ENCODE measurements around the gene PTPRB.

PTPRB gene

DNA sequence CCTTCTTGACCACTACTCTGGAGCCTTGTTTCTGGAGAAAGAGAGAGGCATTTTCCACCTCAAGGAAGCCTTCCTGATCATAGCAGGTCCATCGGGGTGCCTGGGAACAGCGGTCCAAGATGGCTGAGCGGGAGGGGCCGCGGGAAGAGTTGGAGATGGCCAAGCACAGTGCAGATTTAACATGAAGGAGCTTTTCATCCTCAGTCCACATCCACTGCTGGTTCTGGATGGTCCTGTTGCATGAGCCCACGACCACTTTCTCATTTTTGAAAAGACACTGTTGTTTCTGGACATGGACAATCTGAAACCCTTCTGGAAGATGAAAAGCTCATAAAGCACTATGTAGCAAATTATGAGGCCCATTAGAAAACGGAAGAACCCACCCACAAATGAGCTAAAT lies 1.5 kb downstream of the PTPRB start:
- H3K27ac ChIP-seq (ENCODE audit: low read length) = no peak overlapping the region

DNA sequence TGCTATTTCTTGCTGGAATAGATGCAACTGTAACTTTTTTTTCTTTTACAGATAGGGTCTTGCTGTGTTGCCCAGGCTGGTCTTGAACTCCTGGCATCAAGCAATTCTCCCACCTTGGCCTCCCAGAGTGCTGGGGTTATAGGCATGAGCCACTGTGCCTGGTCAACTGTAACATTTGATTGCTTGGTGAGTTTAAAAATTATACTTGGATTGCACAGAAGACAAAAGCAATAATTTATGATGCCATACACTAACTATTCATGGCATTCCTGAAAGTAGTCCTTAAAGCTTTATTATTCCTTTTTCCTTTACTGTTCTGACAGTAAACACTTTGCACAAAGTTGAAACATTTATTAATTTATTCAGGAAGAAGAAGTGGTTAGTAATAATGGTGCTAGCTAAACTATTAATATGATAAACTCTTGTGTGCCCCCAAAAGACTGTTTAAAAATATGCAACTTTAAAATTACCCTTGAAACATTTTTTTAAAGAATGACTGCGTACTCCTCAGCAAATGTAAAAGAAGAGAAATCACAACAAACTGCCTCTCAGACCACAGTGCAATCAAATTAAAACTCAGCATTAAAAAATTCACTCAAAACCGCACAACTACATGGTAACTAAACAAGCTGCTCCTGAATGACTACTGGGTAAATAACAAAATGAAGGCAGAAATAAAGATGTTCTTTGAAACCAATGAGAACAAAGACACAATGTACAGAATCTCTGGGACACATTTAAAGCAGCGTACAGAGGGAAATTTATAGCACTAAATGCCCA lies 8.3 kb downstream of the PTPRB start:
- no peak overlapping the region for H3K27ac ChIP-seq (ENCODE audit: low read length)
- ATAC-seq (ENCODE audit: insufficient read depth, low read depth) (no peak), DNase-seq (no peak)
- no peak overlapping the region for H3K4me2 ChIP-seq (ENCODE audit: insufficient read depth, low read length)
- H3K9me3 ChIP-seq (ENCODE audit: insufficient read depth, low read length, severe bottlenecking) = no peaks in the 10 kb centered on the region
- TF ChIP-seq, protein P1, sequence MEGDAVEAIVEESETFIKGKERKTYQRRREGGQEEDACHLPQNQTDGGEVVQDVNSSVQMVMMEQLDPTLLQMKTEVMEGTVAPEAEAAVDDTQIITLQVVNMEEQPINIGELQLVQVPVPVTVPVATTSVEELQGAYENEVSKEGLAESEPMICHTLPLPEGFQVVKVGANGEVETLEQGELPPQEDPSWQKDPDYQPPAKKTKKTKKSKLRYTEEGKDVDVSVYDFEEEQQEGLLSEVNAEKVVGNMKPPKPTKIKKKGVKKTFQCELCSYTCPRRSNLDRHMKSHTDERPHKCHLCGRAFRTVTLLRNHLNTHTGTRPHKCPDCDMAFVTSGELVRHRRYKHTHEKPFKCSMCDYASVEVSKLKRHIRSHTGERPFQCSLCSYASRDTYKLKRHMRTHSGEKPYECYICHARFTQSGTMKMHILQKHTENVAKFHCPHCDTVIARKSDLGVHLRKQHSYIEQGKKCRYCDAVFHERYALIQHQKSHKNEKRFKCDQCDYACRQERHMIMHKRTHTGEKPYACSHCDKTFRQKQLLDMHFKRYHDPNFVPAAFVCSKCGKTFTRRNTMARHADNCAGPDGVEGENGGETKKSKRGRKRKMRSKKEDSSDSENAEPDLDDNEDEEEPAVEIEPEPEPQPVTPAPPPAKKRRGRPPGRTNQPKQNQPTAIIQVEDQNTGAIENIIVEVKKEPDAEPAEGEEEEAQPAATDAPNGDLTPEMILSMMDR (IDR thresholded peaks at IDR 0.05; ENCODE audit: borderline replicate concordance, extremely low read depth, low read length, poor library complexity, severe bottlenecking) = no peak
- TF ChIP-seq EZH2 (IDR thresholded peaks at IDR 0.05; ENCODE audit: borderline replicate concordance, low read depth, low read length, severe bottlenecking) = no peak
- no peaks in the 10 kb centered on the region for H3K79me2 ChIP-seq (ENCODE audit: insufficient read depth, low read length)
- no peaks in the 10 kb centered on the region for H3K36me3 ChIP-seq (ENCODE audit: insufficient read depth, low read length)
- H3K4me1 ChIP-seq (ENCODE audit: insufficient read depth, low read length) = no peaks in the 10 kb centered on the region
- H3K27me3 ChIP-seq (ENCODE audit: insufficient read depth, low read length, poor library complexity) = no peaks in the 10 kb centered on the region
- H3K9ac ChIP-seq (ENCODE audit: low read depth, low read length) = no peak overlapping the region
- no peak overlapping the region for H3K4me3 ChIP-seq (ENCODE audit: low read depth in 1 of 2, low read length in 2 of 2)
- H4K20me1 ChIP-seq (ENCODE audit: insufficient read depth, low read length) = no peaks in the 10 kb centered on the region
- H2AFZ ChIP-seq (ENCODE audit: low read depth, low read length) = no peak overlapping the region

More for the DNA sequence above, 1.5 kb downstream of the PTPRB start:
- Histone ChIP-seq H4K20me1 (ENCODE audit: insufficient read depth, low read length) (no peaks in the 10 kb centered on the region), H3K9ac (ENCODE audit: low read depth, low read length) (no peak overlapping the region), H2AFZ (ENCODE audit: low read depth, low read length) (no peak overlapping the region), H3K4me1 (ENCODE audit: insufficient read depth, low read length) (no peaks in the 10 kb centered on the region), H3K4me2 (ENCODE audit: insufficient read depth, low read length) (no peak overlapping the region), H3K9me3 (ENCODE audit: insufficient read depth, low read length, severe bottlenecking) (no peaks in the 10 kb centered on the region), H3K79me2 (ENCODE audit: insufficient read depth, low read length) (no peaks in the 10 kb centered on the region), H3K36me3 (ENCODE audit: insufficient read depth, low read length) (no peaks in the 10 kb centered on the region), H3K27me3 (ENCODE audit: insufficient read depth, low read length, poor library complexity) (no peaks in the 10 kb centered on the region), H3K4me3 (ENCODE audit: low read depth in 1 of 2, low read length in 2 of 2) (no peak overlapping the region)
- ATAC-seq (ENCODE audit: insufficient read depth, low read depth) = no peak
- DNase-seq = no peak
- TF ChIP-seq EZH2 (IDR thresholded peaks at IDR 0.05; ENCODE audit: borderline replicate concordance, low read depth, low read length, severe bottlenecking) = no peak
- TF ChIP-seq, protein P1 (IDR thresholded peaks at IDR 0.05; ENCODE audit: borderline replicate concordance, extremely low read depth, low read length, poor library complexity, severe bottlenecking) = no peak

DNA sequence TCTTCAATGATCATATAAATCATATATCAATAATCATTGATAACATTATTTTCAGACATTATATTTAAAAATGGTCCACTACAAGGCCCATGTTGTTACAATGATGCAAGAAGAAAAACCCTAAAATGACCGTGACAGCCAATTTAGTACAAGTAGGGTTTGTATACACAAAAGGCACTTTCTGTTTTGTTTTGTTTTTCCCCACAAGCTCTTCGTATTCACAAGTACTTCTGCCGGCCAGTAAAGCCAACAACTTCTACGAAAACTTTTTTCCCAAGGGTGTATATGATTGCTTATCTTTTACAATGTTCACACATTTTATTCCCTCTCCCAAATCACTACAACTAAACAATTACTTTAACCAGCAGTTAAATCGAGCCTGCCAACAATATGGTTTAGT lies 9.6 kb downstream of the PTPRB start:
- H3K27ac ChIP-seq (ENCODE audit: low read length) = no peak overlapping the region
- DNase-seq = no peak
- no peak overlapping the region for H2AFZ ChIP-seq (ENCODE audit: low read depth, low read length)
- H3K36me3 ChIP-seq (ENCODE audit: insufficient read depth, low read length) = no peaks in the 10 kb centered on the region
- no peaks in the 10 kb centered on the region for H3K27me3 ChIP-seq (ENCODE audit: insufficient read depth, low read length, poor library complexity)
- H3K4me2 ChIP-seq (ENCODE audit: insufficient read depth, low read length) = no peak overlapping the region
- ATAC-seq (ENCODE audit: insufficient read depth, low read depth) = no peak
- H4K20me1 ChIP-seq (ENCODE audit: insufficient read depth, low read length) = no peaks in the 10 kb centered on the region
- no peaks in the 10 kb centered on the region for H3K79me2 ChIP-seq (ENCODE audit: insufficient read depth, low read length)
- no peak overlapping the region for H3K9ac ChIP-seq (ENCODE audit: low read depth, low read length)
- H3K4me3 ChIP-seq (ENCODE audit: low read depth in 1 of 2, low read length in 2 of 2) = no peak overlapping the region
- TF ChIP-seq, protein P1 (IDR thresholded peaks at IDR 0.05; ENCODE audit: borderline replicate concordance, extremely low read depth, low read length, poor library complexity, severe bottlenecking) = no peak
- no peaks in the 10 kb centered on the region for H3K9me3 ChIP-seq (ENCODE audit: insufficient read depth, low read length, severe bottlenecking)
- no peaks in the 10 kb centered on the region for H3K4me1 ChIP-seq (ENCODE audit: insufficient read depth, low read length)

All from DND-41 (cell line).